CD4-positive, alpha-beta T cell treated with Interleukin-15 for 1 hour (primary cell): Measurements from ENCODE around the gene ABCB7.
"Not testable (repeated sequence)": the region's sequence is repeated elsewhere in the genome, so short reads cannot be mapped to it uniquely, and the experiment has no call there.

Experiments
- DNase-seq: peaks from one replicate; pipeline ENCODE4 v3.0.0-alpha.2; 2020

ABCB7 gene

DNA sequence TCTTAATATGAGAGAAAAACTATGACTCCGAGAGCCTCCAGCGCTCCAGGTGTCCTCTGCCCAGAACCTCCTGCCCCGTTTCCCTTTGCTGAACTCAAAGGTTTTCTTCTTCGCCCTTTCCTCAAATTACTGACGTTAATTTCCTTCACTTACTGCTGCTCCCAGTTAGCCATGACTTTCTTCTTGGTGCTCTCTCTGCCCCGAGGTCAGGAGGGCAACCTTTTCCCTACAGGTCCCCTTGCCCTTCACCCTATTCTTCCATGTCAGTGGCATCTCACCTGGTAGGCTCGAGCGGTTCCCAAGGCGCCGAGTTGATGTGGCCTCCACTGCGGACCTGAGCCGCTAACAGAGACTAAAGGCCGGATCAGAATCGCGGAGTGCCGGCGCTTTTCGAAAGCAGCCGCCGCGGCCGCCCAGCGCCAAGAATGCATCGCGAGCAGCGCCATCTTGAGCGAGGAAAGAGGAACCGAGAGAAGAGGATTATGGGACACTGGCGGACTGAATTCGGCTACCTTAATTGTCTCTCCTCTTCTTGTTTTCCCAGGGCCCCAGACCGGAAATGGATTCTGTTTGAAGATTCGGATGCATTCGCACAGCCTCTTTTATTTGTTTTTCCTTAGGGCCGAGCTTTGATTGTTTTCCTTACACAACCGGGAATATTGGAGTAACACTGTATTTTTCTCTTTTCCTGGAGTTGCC is at the start of gene ABCB7:
Gene ABCB7 (minus strand): TSS at position 457 of the 699 bp plus-strand sequence. CDS start 11 bp downstream, at position 446.
- peak; percentile 56 for DNase-seq

DNA sequence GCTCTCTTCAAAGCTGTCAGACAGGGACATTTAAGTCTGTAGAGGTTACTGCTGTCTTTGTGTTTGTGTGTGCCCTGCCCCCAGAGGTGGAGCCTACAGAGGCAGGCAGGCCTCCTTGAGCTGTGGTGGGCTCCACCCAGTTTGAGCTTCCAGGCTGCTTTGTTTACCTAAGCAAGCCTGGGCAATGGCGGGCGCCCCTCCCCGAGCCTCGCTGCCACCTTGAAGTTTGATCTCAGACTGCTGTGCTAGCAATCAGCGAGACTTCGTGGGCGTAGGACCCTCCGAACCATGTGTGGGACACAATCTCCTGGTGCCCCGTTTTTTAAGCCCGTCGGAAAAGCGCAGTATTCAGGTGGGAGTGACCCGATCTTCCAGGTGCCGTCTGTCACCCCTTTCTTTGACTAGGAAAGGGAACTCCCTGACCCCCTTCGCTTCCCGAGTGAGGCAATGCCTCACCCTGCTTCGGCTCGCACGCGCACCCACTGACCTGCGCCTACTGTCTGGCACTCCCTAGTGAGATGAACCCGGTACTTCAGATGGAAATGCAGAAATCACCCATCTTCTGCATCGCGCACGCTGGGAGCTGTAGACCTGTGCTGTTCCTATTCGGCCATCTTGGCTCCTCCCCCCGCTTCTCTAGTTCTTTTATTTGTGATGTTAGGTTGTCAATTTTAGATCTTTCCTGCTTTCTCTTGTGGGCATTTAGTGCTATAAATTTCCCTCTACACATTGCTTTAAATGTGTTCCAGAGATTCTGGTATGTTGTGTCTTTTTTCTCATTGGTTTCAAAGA is 32.5 kb upstream of the ABCB7 start:
- not testable (repeated sequence) for DNase-seq

DNA sequence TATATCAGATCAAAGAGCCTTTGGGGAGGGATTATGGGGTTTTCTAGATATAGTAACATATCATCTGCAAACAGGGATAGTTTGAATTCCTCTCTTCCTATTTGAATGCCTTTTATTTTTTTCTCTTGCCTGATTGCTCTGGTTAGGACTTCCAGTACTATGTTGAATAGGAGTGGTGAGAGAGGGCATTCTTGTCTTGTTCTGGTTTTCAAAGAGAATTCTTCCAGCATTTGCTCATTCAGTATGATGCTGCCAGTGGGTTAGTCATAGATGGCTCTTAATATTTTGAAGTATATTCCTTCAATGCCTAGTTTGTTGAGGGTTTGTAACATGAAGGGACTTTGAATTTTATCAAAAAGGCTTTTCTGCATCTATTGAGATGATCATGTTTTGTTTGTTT is 25.6 kb upstream of the ABCB7 start:
- no peak for DNase-seq

DNA sequence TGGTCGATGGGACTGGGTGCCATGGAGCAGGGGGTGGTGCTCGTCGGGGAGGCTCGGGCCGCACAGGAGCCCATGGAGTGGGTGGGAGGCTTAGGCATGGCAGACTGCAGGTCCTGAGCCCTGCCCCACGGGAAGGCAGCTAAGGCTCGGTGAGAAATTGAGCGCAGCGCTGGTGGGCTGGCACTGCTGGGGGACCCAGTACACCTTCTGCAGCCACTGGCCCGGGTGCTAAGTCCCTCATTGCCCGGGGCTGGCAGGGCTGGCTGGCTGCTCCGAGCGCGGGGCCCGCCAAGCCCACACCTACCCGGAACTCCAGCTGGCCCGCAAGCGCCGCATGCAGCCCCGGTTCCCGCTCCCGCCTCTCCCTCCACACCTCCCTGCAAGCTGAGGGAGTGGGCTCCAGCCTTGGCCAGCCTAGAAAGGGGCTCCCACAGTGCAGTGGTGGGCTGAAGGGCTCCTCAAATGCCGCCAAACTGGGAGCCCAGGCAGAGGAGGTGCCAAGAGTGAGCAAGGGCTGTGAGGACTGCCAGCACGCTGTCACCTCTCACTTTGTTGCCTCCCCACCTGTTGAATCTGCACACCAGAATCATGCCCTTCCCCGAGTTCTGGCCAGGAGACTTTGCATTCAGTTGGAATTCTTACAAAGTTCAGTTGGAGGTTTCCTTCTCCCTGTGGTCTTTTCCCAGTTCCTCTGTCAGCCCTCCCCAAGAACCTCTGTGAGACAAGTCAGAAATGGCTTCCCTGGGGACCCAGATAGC is 23.6 kb upstream of the ABCB7 start:
- not testable (repeated sequence) for DNase-seq

DNA sequence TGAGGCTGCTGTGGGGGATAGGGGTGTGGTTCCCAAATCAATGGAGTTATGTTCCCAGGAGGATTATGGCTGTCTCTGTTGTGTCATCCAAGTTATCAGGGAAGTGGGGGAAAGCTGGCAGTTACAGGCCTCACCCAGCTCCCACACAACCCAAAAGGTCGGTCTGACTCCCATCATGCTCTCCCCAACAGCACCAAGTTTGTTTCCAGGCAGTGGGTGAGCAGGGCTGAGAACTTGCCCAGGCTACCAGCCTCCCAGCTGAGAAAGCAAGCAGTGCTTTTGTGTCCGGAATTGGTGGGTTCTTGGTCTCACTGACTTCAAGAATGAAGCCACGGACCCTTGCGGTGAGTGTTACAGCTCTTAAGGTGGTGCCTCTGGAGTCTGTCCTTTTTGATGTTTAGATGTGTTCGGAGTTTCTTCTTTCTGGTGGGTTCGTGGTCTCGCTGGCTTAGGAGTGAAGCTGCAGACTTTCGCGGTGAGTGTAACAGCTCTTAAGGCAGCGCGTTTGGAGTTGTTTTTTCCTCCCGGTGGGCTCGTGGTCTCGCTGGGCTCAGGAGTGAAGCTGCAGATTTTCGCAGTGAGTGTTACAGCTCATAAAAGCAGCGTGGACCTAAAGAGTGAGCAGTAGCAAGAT is 16.3 kb upstream of the ABCB7 start:
- DNase-seq: not testable (repeated sequence)

DNA sequence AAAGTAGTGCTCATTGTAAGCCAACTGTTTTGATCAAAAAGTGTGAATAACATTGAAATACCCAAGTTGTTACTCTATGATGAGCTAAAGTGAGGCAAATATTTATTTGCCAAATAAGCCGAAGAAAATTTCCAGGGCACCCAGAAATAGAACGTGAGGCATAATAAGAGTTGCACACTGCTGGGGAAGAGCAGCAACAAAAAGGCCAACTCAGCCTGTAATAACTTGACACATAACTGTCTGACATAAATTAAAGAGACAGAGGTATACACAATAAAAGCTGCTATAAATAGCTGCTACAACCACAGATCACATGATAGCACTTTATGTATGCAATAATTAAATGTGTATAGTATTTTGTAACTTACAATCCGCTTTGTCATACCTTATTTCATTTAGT is 2.0 kb upstream of the ABCB7 start:
- no peak for DNase-seq

DNA sequence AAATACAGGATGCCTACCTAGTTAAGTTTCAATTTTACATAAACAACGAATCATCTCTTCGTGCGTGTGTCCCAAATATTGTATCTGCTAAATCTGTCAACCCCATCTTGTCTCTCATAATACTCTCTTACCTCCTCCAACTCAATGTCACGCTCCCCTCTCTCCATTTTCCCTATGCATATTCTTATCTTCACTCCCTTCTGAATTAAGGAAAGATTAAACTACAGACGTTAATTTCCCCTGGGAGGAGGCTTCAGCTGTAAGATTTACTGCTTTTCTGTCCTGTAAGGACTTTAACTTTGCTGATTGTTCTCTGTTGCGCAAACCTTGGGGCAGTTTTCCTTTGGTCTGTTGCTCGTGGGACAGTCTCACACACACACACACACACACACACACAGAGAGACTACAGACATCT is 455 bp upstream of the ABCB7 start:
- DNase-seq: no peak

DNA sequence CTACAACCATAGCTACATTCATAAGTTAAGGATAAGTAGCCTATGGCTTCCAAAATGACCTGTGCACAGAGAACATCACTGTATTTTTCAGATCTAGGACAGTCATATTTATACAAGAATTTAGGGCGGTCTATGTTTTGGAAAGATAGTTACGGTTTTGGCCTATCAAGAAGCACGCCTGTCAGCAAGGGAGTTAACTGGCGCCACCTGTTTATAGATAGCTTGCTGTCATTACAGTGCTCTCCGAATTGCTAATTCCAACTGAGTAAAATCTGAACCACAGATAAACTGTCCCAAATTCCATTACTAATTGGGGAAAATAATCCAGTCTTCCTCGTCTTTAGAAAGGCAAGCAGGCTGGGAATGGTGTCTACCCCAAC is 646 bp downstream of the ABCB7 start:
- no peak for DNase-seq

DNA sequence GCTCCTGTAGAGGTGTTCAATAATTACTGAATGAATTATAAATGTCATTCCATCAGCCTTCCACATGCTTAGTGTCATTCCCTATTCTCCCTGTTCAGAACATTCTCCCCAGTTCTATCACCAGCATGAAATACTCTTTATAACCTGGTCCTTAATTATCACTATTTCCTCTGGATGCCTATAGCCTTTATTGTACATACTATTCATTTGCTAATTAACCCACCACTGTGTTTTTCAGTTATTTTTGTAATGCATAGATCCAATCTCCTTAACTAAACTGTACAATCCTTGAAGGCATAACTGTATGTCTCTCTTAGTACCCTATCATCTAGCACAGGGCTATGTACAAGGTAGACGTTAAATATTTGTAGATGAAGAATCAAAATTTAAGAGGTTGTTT is 1.2 kb downstream of the ABCB7 start:
- DNase-seq: no peak

DNA sequence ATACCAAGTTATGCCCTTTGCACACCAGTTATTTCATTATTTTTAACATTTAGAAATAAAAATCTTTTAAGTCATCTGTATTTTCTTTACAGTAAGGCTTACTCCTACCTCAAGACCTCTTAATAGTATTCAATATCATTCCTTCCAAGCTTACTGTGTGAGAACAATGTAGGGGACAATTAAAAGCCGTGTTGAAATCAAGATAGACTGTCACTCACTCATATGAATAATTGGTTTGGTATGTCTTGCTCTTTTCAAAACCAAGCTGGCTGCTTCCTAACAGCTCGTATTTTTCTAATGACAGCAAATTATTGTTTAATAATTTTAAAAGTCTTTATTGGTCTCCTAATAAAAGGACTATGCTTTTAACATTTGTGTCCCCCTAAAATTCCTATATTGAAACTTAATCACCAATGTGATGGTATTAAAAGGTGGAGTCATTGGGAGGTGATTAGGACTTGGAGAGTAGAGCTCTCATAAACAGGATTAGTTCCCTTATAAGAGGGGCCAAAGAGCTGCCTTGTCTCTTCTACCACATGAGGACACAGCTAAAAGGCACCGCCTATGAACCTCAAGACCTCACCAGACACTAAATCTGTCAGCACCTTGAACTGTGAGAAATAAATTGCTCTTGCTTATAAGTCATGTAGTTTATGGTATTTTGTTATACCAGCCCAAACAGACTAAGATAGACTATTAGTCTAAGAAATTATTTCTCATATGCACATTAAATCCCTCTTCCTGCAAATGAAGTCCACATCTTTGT is 4.1 kb downstream of the ABCB7 start:
- DNase-seq: no peak

DNA sequence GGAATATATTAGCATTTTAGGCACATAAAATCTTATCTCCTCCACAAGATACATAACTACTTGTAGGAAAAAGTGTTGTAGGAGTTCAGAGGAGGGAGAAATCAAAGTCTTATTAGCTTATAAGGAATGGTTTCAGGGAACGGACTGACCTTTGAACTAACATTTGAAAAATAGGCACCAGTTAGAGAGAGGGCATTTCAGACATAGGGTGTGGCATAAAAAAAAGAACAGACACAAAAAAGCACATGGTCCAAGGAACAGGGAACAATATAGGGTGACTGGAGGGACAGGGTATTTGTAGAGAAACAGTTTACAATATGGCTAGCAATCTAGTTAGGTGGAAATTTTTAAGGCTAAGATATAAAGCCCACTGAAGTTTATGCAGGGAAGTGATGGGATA is 6.4 kb downstream of the ABCB7 start:
- DNase-seq: no peak

DNA sequence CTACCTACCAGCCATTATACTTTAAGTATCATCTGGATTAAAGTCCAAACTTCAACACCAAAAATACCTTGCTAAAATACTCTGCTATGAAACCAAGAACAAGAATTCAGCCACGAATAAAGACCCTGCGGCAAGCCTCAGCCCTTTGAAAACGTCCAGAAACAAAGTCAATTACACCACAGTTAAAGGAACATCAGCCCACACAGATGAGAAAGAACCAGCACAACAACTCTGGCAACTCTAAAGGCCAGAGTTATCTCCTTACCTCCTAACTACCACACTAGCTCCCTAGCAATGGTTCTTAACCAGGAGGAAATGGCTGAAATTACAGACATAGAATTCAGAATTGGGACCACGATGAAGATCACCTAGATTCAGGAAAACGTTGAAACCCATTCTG is 23.4 kb downstream of the ABCB7 start:
- DNase-seq: no peak

DNA sequence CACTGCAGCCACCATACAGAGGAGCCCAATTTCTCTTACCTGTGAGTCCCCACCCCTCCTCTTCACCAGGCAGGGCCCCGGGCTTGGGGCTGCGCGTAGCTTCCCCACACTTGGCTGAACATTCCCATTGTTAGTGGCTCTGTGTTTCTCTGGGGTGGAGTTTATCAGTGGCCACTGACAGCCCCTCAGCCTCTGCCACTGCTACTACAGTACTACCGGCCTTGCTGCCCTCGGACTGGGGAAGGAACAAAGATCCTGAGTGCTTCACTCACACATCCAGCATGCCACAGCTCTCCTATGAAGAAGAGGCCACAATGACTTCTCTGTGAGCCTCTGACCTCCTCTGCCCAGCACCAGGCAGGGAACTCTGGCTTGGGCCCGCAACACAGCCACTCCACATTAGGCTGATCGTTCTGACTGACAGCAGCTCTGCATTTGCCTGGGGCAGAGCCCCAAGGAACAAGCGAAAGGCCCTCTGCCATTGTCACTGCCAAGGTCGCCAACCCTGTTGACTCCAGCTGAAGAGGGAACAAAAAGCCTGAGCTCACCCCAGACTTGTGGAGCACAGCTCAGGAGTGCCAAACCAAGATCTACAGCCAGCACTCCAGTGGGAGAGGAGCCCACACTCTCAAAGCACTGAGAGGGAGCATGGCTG is 24.0 kb downstream of the ABCB7 start:
- no peak for DNase-seq

DNA sequence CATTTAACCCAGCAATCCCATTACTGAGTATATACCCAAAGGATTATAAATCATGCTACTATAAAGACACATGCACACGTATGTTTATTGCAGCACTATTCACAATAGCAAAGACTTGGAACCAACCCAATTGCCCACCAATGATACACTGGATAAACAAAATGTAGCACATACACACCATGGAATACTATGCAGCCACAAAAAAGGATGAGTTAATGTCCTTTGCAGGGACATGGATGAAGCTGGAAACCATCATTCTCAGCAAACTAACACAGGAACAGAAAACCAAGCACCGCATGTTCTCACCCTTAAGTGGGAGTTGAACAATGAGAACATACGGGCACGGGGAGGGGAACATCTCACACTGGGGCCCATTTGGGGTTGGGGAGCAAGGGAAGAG is 27.0 kb downstream of the ABCB7 start:
- not testable (repeated sequence) for DNase-seq

DNA sequence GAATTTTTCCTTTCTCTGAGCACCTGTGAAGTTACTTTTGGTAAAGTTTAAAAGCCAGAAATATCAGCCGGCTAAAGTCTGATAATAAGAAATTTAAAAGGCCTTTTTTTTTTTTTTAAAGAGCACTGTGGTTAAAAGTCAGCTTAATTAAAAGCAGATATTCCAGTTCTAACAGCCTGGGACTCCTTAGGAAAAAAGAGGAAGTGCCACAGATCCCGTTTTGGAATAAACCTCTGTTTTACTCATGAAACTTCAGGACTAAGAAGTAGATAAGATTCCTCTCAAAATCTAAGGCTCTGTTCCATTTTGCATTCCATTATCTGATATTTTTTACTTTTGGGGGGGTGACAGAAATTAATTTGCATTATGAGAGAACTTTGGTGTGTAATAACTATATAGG is 37.8 kb downstream of the ABCB7 start:
- no peak for DNase-seq

DNA sequence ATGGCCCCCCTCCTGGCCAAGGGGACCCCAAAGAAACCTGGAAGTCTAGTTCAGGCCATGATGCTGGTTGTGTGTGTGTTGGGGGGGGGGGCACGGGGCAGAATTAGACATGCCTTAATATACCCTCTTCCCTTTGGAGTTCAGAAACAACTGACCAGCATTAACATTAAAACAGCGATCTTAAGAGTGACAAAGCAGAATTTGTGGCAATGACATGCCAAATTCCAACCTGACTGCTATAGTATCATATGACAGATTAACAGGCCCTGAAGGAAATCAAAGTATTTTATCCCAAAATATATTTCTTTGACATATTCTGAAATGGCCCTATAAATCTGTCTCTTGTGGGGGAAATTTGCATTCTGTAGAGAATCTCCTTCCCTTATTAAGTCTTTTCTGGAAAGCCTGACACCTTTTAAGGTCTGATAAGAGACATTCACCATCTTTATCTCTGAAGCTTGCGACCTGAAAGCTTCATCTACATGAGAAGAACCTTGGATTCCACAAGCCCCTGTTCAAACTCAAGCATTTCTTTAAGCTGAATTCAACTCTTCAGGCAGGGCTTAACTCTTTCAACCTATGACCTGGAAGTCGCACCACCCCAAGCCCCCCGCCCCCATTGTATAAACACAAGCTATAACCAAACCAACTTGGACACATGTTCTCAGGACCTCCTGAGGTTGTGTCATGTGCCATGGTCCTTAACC is 40.2 kb downstream of the ABCB7 start:
- no peak for DNase-seq

DNA sequence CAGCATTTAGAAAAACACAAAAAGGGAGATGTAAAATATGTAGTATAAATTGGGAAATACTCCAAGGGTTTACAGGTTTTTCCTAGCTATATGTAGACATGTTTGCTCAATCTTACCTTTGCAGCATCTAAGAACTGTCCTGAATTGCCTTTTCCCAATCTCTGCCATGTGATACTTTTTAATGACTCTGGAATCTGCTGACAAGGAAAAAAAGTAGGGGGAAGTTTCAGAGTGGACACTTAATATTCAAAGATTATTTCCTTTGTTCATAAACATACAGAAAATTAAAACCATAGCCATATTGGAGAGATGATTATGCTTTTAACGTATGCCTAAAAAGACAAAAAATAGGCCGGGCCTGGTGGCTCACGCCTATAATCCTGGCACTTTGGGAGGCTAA is 41.4 kb downstream of the ABCB7 start:
- no peak for DNase-seq

DNA sequence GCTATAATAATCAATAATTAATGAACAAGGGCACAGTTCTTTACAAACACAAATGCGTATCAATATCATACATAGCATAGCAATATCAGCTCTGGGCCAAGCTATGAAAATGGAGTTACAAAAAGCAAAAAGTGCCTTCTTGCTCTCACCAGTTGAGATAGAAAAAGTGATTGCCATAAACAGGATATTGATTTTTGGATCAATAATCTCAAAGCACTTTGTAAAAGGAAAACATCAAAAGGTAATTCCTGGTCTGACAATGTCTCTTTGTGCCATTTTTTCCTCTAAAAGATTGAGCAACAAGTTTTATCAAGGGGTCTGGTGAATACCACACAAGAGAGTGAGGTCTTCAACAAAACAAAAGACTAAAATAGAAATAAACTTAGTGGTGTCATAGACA is 42.4 kb downstream of the ABCB7 start:
- no peak for DNase-seq

DNA sequence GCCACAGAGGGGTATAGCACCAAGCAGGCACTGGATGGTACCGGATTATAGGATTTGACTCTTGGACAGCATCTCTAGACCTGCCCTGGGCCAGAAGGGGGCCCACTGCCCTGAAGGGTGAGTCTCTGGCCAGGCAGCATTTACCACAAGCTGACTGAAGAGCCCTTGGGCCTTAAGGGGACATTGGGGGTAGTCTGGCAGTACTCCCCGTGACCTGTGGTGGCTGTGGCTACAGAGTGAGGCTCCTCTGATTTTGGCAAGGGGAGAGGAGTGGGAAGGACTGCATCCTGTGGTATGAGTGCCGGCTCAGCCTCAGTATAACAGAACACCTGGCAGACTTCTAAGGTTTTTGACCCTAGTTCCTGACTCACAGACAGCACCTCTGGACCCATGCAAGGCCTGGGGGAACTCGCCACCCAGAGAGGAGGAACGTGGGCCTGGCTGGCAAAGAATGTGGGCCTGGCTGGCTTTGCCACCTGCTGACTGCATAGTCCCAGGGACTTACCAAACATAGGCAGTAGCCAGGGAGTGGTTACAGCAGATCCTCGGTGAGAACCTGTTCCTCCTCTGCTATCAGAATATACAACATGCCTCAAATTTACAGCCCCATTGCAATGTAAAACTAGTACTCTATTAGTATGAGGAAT is 48.1 kb downstream of the ABCB7 start:
- DNase-seq: no peak

DNA sequence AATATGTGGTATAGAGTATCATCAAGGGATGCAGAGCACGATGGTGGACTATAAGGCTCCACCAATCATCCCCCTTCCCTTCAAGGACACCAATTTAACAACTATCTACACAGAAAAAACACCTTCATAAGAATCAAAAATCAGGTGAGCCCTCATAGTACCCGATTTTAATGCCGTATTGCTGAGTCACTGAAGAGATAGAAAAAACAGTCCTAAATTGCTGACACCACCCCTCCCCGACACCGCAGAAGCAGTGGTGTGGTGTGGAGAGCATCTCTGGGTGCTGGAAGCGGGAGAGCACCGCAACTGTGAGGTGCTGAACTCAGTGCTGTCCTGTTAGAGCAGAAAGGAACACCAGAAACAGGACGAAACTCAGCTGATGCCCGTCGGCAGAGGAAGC is 49.3 kb downstream of the ABCB7 start:
- DNase-seq: no peak

DNA sequence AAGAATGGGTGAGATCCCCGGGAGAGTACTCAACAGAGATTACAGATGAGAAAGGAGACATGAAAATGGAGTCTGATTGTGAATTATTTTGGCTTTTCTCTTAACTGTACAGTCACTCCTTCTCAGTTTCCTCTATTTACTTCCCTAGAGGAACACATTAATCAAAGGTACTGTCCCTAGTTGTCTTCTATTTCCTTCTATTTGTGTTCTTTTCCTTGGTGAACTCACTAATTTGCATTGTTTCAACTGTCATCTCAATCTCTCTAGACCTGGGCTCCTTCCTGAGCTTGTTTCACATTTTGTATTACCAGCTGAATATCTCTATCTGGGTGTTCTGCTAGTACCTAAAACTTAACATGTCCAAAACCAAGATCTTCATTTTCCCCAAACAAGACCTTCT is 59.8 kb downstream of the ABCB7 start:
- no peak for DNase-seq
